Nephron progenitor cell (in vitro differentiated cells): ENCODE results near the gene ENSA.
"Not testable (repeated sequence)": the region's sequence is repeated elsewhere in the genome, so short reads cannot be mapped to it uniquely, and the experiment has no call there.

Experiments used
- DNase-seq: peaks from one replicate; pipeline ENCODE4 v3.0.0; 2021
- H3K27ac Mint-ChIP-seq: 2 replicates; pipeline ENCODE4 v1.8.0; 2021; ENCODE audit warnings: mild to moderate bottlenecking, moderate library complexity, mixed read lengths
- H3K27me3 Mint-ChIP-seq: 2 replicates; pipeline ENCODE4 v1.8.0; 2021; ENCODE audit warnings: mild to moderate bottlenecking, low read depth, mixed read lengths; ENCODE audit not compliant: poor library complexity
- H3K36me3 Mint-ChIP-seq: 2 replicates; pipeline ENCODE4 v1.8.0; 2021; ENCODE audit warnings: low read depth, mixed read lengths
- H3K4me1 Mint-ChIP-seq: 2 replicates; pipeline ENCODE4 v1.8.0; 2021; ENCODE audit warnings: mixed read lengths
- H3K4me3 Mint-ChIP-seq: 2 replicates; pipeline ENCODE4 v1.8.0; 2021; ENCODE audit warnings: mild to moderate bottlenecking, moderate library complexity, mixed read lengths
- H3K9me3 Mint-ChIP-seq: 2 replicates; pipeline ENCODE4 v1.8.0; 2021; ENCODE audit warnings: mild to moderate bottlenecking, moderate library complexity, mixed read lengths
- TF ChIP-seq, protein P1 (sequence below): fragments of 200-600 bp; sonication (generic); IDR thresholded peaks from 2 replicates; pipeline ENCODE4 v1.5.0; 2021; ENCODE audit warnings: antibody characterized with exemption

Gene ENSA

GRCh38 chr1:150612014-150612345, 17.4 kb downstream of the ENSA start:
- TF ChIP-seq, protein P1, sequence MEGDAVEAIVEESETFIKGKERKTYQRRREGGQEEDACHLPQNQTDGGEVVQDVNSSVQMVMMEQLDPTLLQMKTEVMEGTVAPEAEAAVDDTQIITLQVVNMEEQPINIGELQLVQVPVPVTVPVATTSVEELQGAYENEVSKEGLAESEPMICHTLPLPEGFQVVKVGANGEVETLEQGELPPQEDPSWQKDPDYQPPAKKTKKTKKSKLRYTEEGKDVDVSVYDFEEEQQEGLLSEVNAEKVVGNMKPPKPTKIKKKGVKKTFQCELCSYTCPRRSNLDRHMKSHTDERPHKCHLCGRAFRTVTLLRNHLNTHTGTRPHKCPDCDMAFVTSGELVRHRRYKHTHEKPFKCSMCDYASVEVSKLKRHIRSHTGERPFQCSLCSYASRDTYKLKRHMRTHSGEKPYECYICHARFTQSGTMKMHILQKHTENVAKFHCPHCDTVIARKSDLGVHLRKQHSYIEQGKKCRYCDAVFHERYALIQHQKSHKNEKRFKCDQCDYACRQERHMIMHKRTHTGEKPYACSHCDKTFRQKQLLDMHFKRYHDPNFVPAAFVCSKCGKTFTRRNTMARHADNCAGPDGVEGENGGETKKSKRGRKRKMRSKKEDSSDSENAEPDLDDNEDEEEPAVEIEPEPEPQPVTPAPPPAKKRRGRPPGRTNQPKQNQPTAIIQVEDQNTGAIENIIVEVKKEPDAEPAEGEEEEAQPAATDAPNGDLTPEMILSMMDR, result no peak
- H3K36me3 Mint-ChIP-seq, result peaks cover 62% of the 10 kb centered on the region
- peaks cover 6% of the 10 kb centered on the region for H3K27me3 Mint-ChIP-seq
- H3K4me3 Mint-ChIP-seq, result no peak overlapping the region
- peaks cover 10% of the 10 kb centered on the region for H3K4me1 Mint-ChIP-seq
- DNase-seq, result no peak
- H3K27ac Mint-ChIP-seq, result peak overlapping the region; percentile 11
- no peaks in the 10 kb centered on the region for H3K9me3 Mint-ChIP-seq

GRCh38 chr1:150610576-150610975, 18.8 kb downstream of the ENSA start:
- peaks cover 3% of the 10 kb centered on the region for H3K27me3 Mint-ChIP-seq
- DNase-seq, result no peak
- peaks cover 10% of the 10 kb centered on the region for H3K4me1 Mint-ChIP-seq
- H3K4me3 Mint-ChIP-seq, result no peak overlapping the region
- peaks cover 56% of the 10 kb centered on the region for H3K36me3 Mint-ChIP-seq
- no peaks in the 10 kb centered on the region for H3K9me3 Mint-ChIP-seq
- TF ChIP-seq, protein P1, result no peak
- no peak overlapping the region for H3K27ac Mint-ChIP-seq

- Mint-ChIP-seq H3K4me1 (peaks cover 12% of the 10 kb centered on the region), H3K27me3 (peaks cover 3% of the 10 kb centered on the region), H3K9me3 (no peaks in the 10 kb centered on the region), H3K27ac (peak overlapping the region; percentile 88), H3K36me3 (peaks cover 51% of the 10 kb centered on the region), H3K4me3 (no peak overlapping the region)
- TF ChIP-seq, protein P1, result no peak
- DNase-seq, result no peak
Observed at GRCh38 chr1:150609732-150610131, 19.7 kb downstream of the ENSA start.

- no peaks in the 10 kb centered on the region for H3K9me3 Mint-ChIP-seq
- TF ChIP-seq, protein P1, result no peak
- H3K4me1 Mint-ChIP-seq, result peaks cover 18% of the 10 kb centered on the region
- H3K36me3 Mint-ChIP-seq, result peaks cover 42% of the 10 kb centered on the region
- H3K27me3 Mint-ChIP-seq, result no peaks in the 10 kb centered on the region
- DNase-seq, result no peak
- H3K27ac Mint-ChIP-seq, result no peak overlapping the region
- no peak overlapping the region for H3K4me3 Mint-ChIP-seq
Observed at GRCh38 chr1:150606463-150607142, 22.8 kb downstream of the ENSA start.

DNA sequence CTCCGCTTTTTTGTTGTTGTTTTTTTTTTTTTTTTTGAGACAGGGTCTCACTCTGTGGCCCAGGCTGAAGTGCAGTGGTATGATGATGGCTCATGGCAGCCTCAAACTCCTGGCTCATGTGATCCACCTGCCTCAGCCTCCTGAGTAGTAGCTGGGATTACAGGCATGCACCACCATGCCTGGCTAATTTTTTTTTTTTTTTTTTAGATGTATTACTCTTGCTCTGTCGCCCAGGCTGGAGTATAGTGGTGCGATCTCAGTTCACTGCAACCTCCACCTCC, 24.0 kb downstream of the ENSA start:
- not testable (repeated sequence) for H3K27ac Mint-ChIP-seq, DNase-seq, H3K9me3 Mint-ChIP-seq, H3K4me3 Mint-ChIP-seq, H3K27me3 Mint-ChIP-seq
- H3K36me3 Mint-ChIP-seq, result peaks cover 40% of the 10 kb centered on the region
- H3K4me1 Mint-ChIP-seq, result peaks cover 13% of the 10 kb centered on the region

- Mint-ChIP-seq H3K4me3 (no peak overlapping the region), H3K9me3 (no peaks in the 10 kb centered on the region), H3K4me1 (peaks cover 8% of the 10 kb centered on the region), H3K27me3 (no peaks in the 10 kb centered on the region), H3K36me3 (peaks cover 43% of the 10 kb centered on the region), H3K27ac (peak overlapping the region; percentile 87)
- TF ChIP-seq, protein P1, result no peak
- DNase-seq, result no peak
Observed at GRCh38 chr1:150604226-150604588, 25.2 kb downstream of the ENSA start.
